Type B pancreatic cell (in vitro differentiated cells): ENCODE results near the gene PRH1. TPM values are rescaled to one million over a fixed set of nuclear protein-coding genes. Genes with fewer than 3 reads are reported as not detected.

Experiments used
- DNase-seq: peaks from one replicate; pipeline ENCODE4 v3.0.0; 2021; ENCODE audit warnings: mixed read lengths; ENCODE audit not compliant: unreplicated experiment; ENCODE audit errors: extremely low spot score
- H3K27ac Mint-ChIP-seq: 2 replicates; pipeline ENCODE4 v1.8.0; 2021; ENCODE audit warnings: mild to moderate bottlenecking, mixed read lengths
- H3K27me3 Mint-ChIP-seq: 2 replicates; pipeline ENCODE4 v1.8.0; 2021; ENCODE audit warnings: mixed read lengths
- H3K36me3 Mint-ChIP-seq: 2 replicates; pipeline ENCODE4 v1.8.0; 2021; ENCODE audit warnings: mixed read lengths
- H3K4me1 Mint-ChIP-seq: one replicate; pipeline ENCODE4 v1.8.0; 2021; ENCODE audit warnings: mixed read lengths; ENCODE audit not compliant: unreplicated experiment
- H3K4me3 Mint-ChIP-seq: 2 replicates; pipeline ENCODE4 v1.8.0; 2021; ENCODE audit warnings: mild to moderate bottlenecking, mixed read lengths
- H3K9me3 Mint-ChIP-seq: 2 replicates; pipeline ENCODE4 v1.8.0; 2021; ENCODE audit warnings: mixed read lengths
- CTCF ChIP-seq: fragments of 200-600 bp; sonication (generic); conservative IDR thresholded peaks from 2 replicates; pipeline ENCODE4 v1.5.0; 2021; ENCODE audit warnings: antibody characterized with exemption, mild to moderate bottlenecking
- total RNA-seq: library from RNA; stranded (reverse); gene quantifications from 2 replicates; pipeline ENCODE4 v1.2.1, GENCODE V29; 2021; ENCODE audit warnings: low replicate concordance

PRH1 gene
- total RNA-seq, 1 donor from 2014 or later: 16.8 TPM

GRCh38 chr12:10847744-10848143 lies 36.3 kb downstream of the PRH1 start:
- H3K36me3 Mint-ChIP-seq: peaks cover 44% of the 10 kb centered on the region
- no peaks in the 10 kb centered on the region for H3K9me3 Mint-ChIP-seq
- no peak overlapping the region for H3K27ac Mint-ChIP-seq
- H3K4me3 Mint-ChIP-seq: no peak overlapping the region
- TF ChIP-seq CTCF: no peak
- no peak for DNase-seq
- no peaks in the 10 kb centered on the region for H3K4me1 Mint-ChIP-seq
- no peaks in the 10 kb centered on the region for H3K27me3 Mint-ChIP-seq

- Mint-ChIP-seq H3K4me3 (no peak overlapping the region), H3K36me3 (peaks cover 34% of the 10 kb centered on the region), H3K9me3 (no peaks in the 10 kb centered on the region), H3K27me3 (no peaks in the 10 kb centered on the region), H3K4me1 (no peaks in the 10 kb centered on the region), H3K27ac (no peak overlapping the region)
- no peak for TF ChIP-seq CTCF
- no peak for DNase-seq
Measured at GRCh38 chr12:10842862-10843261, 41.2 kb downstream of the PRH1 start.

- H3K36me3 Mint-ChIP-seq: peaks cover 30% of the 10 kb centered on the region
- no peak overlapping the region for H3K4me3 Mint-ChIP-seq
- no peaks in the 10 kb centered on the region for H3K27me3 Mint-ChIP-seq
- H3K4me1 Mint-ChIP-seq: no peaks in the 10 kb centered on the region
- no peak for TF ChIP-seq CTCF
- H3K27ac Mint-ChIP-seq: no peak overlapping the region
- DNase-seq: no peak
- H3K9me3 Mint-ChIP-seq: peaks cover 3% of the 10 kb centered on the region
Measured at GRCh38 chr12:10838461-10838860, 45.6 kb downstream of the PRH1 start.

Other genes with a start within 250 kb of the PRH1 start
- 0.68 and 8.9 TPM in 2 replicates for gene STYK1, start 210.2 kb downstream of the PRH1 start, total RNA-seq
- 196 and 635 TPM in 2 replicates for gene YBX3, start 160.9 kb downstream of the PRH1 start, total RNA-seq
- gene TAS2R7, start 81.6 kb downstream of the PRH1 start, total RNA-seq: not detected in 2 replicates
- gene TAS2R8, start 77.0 kb downstream of the PRH1 start, total RNA-seq: not detected in 2 replicates
- not detected in 2 replicates for gene TAS2R9, start 74.1 kb downstream of the PRH1 start, total RNA-seq
- 0.36 and 1.7 TPM in 2 replicates for gene TAS2R10, start 57.9 kb downstream of the PRH1 start, total RNA-seq
- 2.5 and 3.8 TPM in 2 replicates for gene PRR4, start 34.8 kb downstream of the PRH1 start, total RNA-seq
- 0.79 and 1.3 TPM in 2 replicates for gene TAS2R13, start 25.3 kb upstream of the PRH1 start, total RNA-seq
- gene PRH2, start 45.0 kb upstream of the PRH1 start, total RNA-seq: not detected in 2 replicates
- 2.7 and 2.8 TPM in 2 replicates for gene TAS2R14, start 55.0 kb upstream of the PRH1 start, total RNA-seq
- gene TAS2R50, start 102.7 kb upstream of the PRH1 start, total RNA-seq: 0.86 and 1.8 TPM in 2 replicates
- 1.1 and 2.1 TPM in 2 replicates for gene TAS2R20, start 114.0 kb upstream of the PRH1 start, total RNA-seq
- 3.1 and 3.5 TPM in 2 replicates for gene TAS2R19, start 138.4 kb upstream of the PRH1 start, total RNA-seq
- 2.1 and 4.3 TPM in 2 replicates for gene TAS2R31, start 147.2 kb upstream of the PRH1 start, total RNA-seq
- gene TAS2R46, start 178.0 kb upstream of the PRH1 start, total RNA-seq: 0.85 and 1.0 TPM in 2 replicates
- gene TAS2R43, start 208.1 kb upstream of the PRH1 start, total RNA-seq: 0.36 and 1.0 TPM in 2 replicates